Psoas muscle (tissue), 8 donors: ENCODE results near the gene PKNOX2. TPM values are rescaled to one million over a fixed set of nuclear protein-coding genes. Genes with fewer than 3 reads are reported as not detected.

Experiments used
- ATAC-seq, 4 donors: fragments of 200-7000 bp; cut with Tn5 transposase; one replicate each; pipeline ENCODE4 v1.9.1; 2020; ENCODE audit warnings: moderate library complexity in 3 of 4, mild to moderate bottlenecking in 2 of 4
- DNase-seq, 2 donors: peaks; one replicate each; pipeline ENCODE4 v3.0.0-alpha.2; 2020
- H3K27ac ChIP-seq: fragments of 200-600 bp; one replicate; pipeline ENCODE4 v1.8.0; 2022
- H3K27me3 ChIP-seq, 3 donors: fragments of 200-600 bp in 1 of 3; one replicate each; pipeline versions ENCODE4 v1.6.1 to v1.8.0; 2013 to 2022; ENCODE audit warnings: low read length in 2 of 3, mild to moderate bottlenecking in 2 of 3, moderate library complexity in 1 of 3; ENCODE audit not compliant: insufficient read depth in 3 of 3
- H3K36me3 ChIP-seq, 2 donors: fragments of 200-600 bp in 1 of 2; one replicate each; pipeline versions ENCODE4 v1.6.1 to v1.8.0; 2013 to 2022; ENCODE audit warnings: low read depth in 1 of 2, mild to moderate bottlenecking in 1 of 2, moderate library complexity in 1 of 2; ENCODE audit not compliant: insufficient read depth in 1 of 2
- H3K4me1 ChIP-seq: fragments of 200-600 bp; one replicate; pipeline ENCODE4 v1.8.0; 2022
- H3K4me3 ChIP-seq: fragments of 200-600 bp; one replicate; pipeline ENCODE4 v1.8.0; 2022; ENCODE audit warnings: mild to moderate bottlenecking
- H3K9me3 ChIP-seq: fragments of 200-600 bp; one replicate; pipeline ENCODE4 v1.8.0; 2022
- CTCF ChIP-seq: fragments of 200-600 bp; IDR thresholded peaks from one replicate; pipeline ENCODE4 v1.8.0; 2022; ENCODE audit warnings: antibody characterized with exemption
- WGBS, 3 donors: extraction: QIAGEN DNeasy Blood & Tissue Kit; methylation state at CpG; one replicate each; pipeline versions ENCODE4 v1.1.6 to v1.1.7; 2013; 5-methylcytosine and 5-hydroxymethylcytosine counted together
- intact Hi-C, 2 donors: fragments of 100-400 bp; cut with DNase I; formaldehyde crosslinking; loops; one replicate each; pipeline versions ENCODE4 v1.11.0 to v1.14.2; 2022
- polyA plus RNA-seq, 3 donors: library from polyadenylated mRNA; stranded (reverse); fragments of 200-250 nt; gene quantifications; one replicate each; pipeline ENCODE4 v1.2.3, GENCODE V29; 2013
- total RNA-seq, 4 donors: library from RNA; stranded (reverse); fragmentation: NEBNext Ultra II Directional in 2 of 4; extraction: Animal tissue kit (Norgen Biotek cat#: 25700) in 2 of 4; gene quantifications; one replicate each; pipeline versions ENCODE4 v1.2.1 to v1.2.4, GENCODE V29; 2021 to 2023
- donor health status: healthy with polysubstance abuse.
- donor health status: DM: no; HTN: no; CAD: no; lungs with moderate emphysema.
- donor health status: Bipolar disorder and iron deficiency.
- donor health status: healthy.
- donor health status: DM: yes; HTN: yes; CAD: no.
- donor health status: DM: no; HTN: no; CAD: no.
- donor health status: DM: no; HTN: no; CAD: no.
- donor health status: DM: yes; HTN: yes; CAD: no.

Gene PKNOX2
- total and polyA plus RNA-seq, 7 donors: 1.8 to 30.5 (median 14.5) TPM

DNA sequence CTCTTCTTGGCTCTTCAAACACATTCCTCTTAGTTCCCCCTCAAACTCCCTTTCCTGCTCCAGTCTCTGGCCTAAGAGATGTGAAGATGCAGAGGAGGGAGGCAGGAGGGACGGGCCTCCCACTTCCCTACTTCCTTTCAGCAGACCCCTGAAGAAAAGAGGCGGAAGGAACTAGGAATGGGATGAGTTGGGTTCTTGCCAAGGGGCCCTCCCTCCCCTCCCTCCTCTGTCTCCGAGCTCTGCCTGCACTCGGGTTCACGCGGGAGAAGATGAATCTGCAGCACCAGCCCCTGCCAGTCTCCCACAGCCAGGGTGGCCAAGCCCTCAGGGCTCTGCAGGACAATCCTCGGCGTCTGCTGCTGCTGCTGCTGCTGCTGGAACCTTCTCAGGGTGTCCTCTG lies 24.3 kb upstream of the PKNOX2 start:
- ATAC-seq: peak in 1 of 4 donors; percentile 21
- peaks cover 0 to 15% (median 0%) of the 10 kb centered on the region in 3 donors for H3K27me3 ChIP-seq
- intact Hi-C loops: loop anchor here (5.0 to 10.0 kb wide), 2 partner anchors 48 to 175 kb away; no protein-coding TSS in a partner anchor
- H3K4me3 ChIP-seq: no peak overlapping the region
- no peaks in the 10 kb centered on the region for H3K4me1 ChIP-seq
- H3K9me3 ChIP-seq: no peaks in the 10 kb centered on the region
- no peak for DNase-seq
- WGBS, 3 donors: 32 to 44% (median 33%) methylated on average over 7 to 8 of the region's 8 CpGs
- no peak for TF ChIP-seq CTCF
- H3K27ac ChIP-seq: no peak overlapping the region
- no peaks in the 10 kb centered on the region for H3K36me3 ChIP-seq

- Histone ChIP-seq H3K9me3 (no peaks in the 10 kb centered on the region), H3K36me3 (no peaks in the 10 kb centered on the region), H3K27me3 (peaks cover 0 to 15% (median 0%) of the 10 kb centered on the region in 3 donors), H3K4me1 (no peaks in the 10 kb centered on the region), H3K27ac (no peak overlapping the region), H3K4me3 (no peak overlapping the region)
- intact Hi-C loops: loop anchor here (5.0 to 10.0 kb wide), 2 partner anchors 49 to 176 kb away; no protein-coding TSS in a partner anchor
- DNase-seq (no peak), ATAC-seq (no peak)
- no peak for TF ChIP-seq CTCF
- WGBS, 3 donors: 67 to 71% (median 68%) methylated on average over 12 of the region's 12 CpGs
Observed at GRCh38 chr11:125141178-125141577, 23.4 kb upstream of the PKNOX2 start.

- WGBS, 3 donors: 39 to 44% (median 41%) methylated on average over 18 of the region's 18 CpGs
- DNase-seq: peak; percentile 40 to 64
- ATAC-seq: peak; percentile 76 to 91 (median 84)
- Histone ChIP-seq H3K27me3 (peaks cover 0 to 15% (median 0%) of the 10 kb centered on the region in 3 donors), H3K27ac (no peak overlapping the region), H3K9me3 (no peaks in the 10 kb centered on the region), H3K4me3 (no peak overlapping the region), H3K4me1 (no peaks in the 10 kb centered on the region), H3K36me3 (no peaks in the 10 kb centered on the region)
- TF ChIP-seq CTCF: peak; percentile 95
- intact Hi-C loops: loop anchor here (5.0 to 10.0 kb wide), 2 partner anchors 50 to 177 kb away; no protein-coding TSS in a partner anchor
Observed at GRCh38 chr11:125141686-125142535, 22.6 kb upstream of the PKNOX2 start.

- H3K27ac ChIP-seq: no peak overlapping the region
- 95 to 98% (median 97%) methylated on average over 1 of the region's 1 CpG for WGBS, 3 donors
- DNase-seq: no peak
- peaks cover 0 to 5% (median 0%) of the 10 kb centered on the region in 3 donors for H3K27me3 ChIP-seq
- intact Hi-C loops: loop anchor here in 1 of 2 donors (10.0 kb wide), 1 partner anchor 181 kb away; no protein-coding TSS in a partner anchor
- H3K4me3 ChIP-seq: no peak overlapping the region
- TF ChIP-seq CTCF: no peak
- peaks cover 10% of the 10 kb centered on the region for H3K4me1 ChIP-seq
- no peaks in the 10 kb centered on the region for H3K36me3 ChIP-seq
- ATAC-seq: no peak
- H3K9me3 ChIP-seq: no peaks in the 10 kb centered on the region
Observed at GRCh38 chr11:125146232-125146631, 18.3 kb upstream of the PKNOX2 start.
